GM23248 (cell line): Measurements from ENCODE around the gene SUGCT.

Source experiments
- EZH2 ChIP-seq: fragments of 200-600 bp; sonication (generic); IDR thresholded peaks from 2 replicates; pipeline ENCODE4 v1.6.1; 2018; ENCODE audit warnings: antibody characterized with exemption, mild to moderate bottlenecking; ENCODE audit not compliant: insufficient read depth, poor library complexity, severe bottlenecking
- EZH2phosphoT487 ChIP-seq: fragments of 200-600 bp; sonication (generic); IDR thresholded peaks from 2 replicates; pipeline ENCODE4 v1.6.1; 2018; ENCODE audit warnings: antibody characterized with exemption, moderate library complexity, mild to moderate bottlenecking, low read depth; ENCODE audit not compliant: insufficient read depth

GRCh38 chr7:40299097-40299496 lies 164.3 kb downstream of the SUGCT start:
- TF ChIP-seq EZH2 (no peak), EZH2phosphoT487 (no peak)
